Activated B cell treated with CpG ODN at 0.5 μM for 24 hours (primary cell): ENCODE data around the gene C16orf46. TPM values are rescaled to one million over a fixed set of nuclear protein-coding genes. Genes with fewer than 3 reads are reported as not detected.

Experiments used
- ATAC-seq: fragments of 200-7000 bp; cut with Tn5 transposase; one replicate; pipeline ENCODE4 v1.10.0; 2021; ENCODE audit warnings: low read depth, mild to moderate bottlenecking, moderate library complexity
- CTCF ChIA-PET: fragments of 350-600 bp; sonication (Branson Sonifier 250); formaldehyde crosslinking; loops from one replicate; lab custom pipeline; 2021; ENCODE audit warnings: antibody characterized with exemption; lab: Charles Lee
- POLR2A ChIA-PET: fragments of 350-600 bp; sonication (Branson Sonifier 250); formaldehyde crosslinking; loops from one replicate; lab custom pipeline; 2021; ENCODE audit warnings: antibody characterized with exemption; lab: Charles Lee
- DNase-seq: peaks from one replicate; pipeline ENCODE4 v3.0.0; 2022
- H3K27ac Mint-ChIP-seq: one replicate; pipeline ENCODE4 v1.8.0; 2020; ENCODE audit warnings: mixed read lengths
- H3K27me3 Mint-ChIP-seq: one replicate; pipeline ENCODE4 v1.8.0; 2021; ENCODE audit warnings: mixed read lengths
- H3K36me3 Mint-ChIP-seq: one replicate; pipeline ENCODE4 v1.8.0; 2021; ENCODE audit warnings: low read depth, mixed read lengths
- H3K4me1 Mint-ChIP-seq: one replicate; pipeline ENCODE4 v1.8.0; 2021; ENCODE audit warnings: mixed read lengths
- H3K4me3 Mint-ChIP-seq: one replicate; pipeline ENCODE4 v1.8.0; 2020; ENCODE audit warnings: mild to moderate bottlenecking, mixed read lengths
- H3K9me3 Mint-ChIP-seq: one replicate; pipeline ENCODE4 v1.8.0; 2020; ENCODE audit warnings: mixed read lengths
- CTCF ChIP-seq: fragments of 200-600 bp; IDR thresholded peaks from one replicate; pipeline ENCODE4 v1.8.0; 2022; ENCODE audit warnings: antibody characterized with exemption, mild to moderate bottlenecking
- intact Hi-C: fragments of 100-400 bp; cut with micrococcal nuclease; formaldehyde crosslinking; loops from one replicate; pipeline ENCODE4 v1.15.1; 2024
- total RNA-seq: library from RNA; stranded (reverse); gene quantifications from 2 replicates; pipeline ENCODE4 v1.2.3, GENCODE V29; 2022

The C16orf46 gene
- total RNA-seq, 1 donor from 2014 or later, result 0.75 TPM

DNA sequence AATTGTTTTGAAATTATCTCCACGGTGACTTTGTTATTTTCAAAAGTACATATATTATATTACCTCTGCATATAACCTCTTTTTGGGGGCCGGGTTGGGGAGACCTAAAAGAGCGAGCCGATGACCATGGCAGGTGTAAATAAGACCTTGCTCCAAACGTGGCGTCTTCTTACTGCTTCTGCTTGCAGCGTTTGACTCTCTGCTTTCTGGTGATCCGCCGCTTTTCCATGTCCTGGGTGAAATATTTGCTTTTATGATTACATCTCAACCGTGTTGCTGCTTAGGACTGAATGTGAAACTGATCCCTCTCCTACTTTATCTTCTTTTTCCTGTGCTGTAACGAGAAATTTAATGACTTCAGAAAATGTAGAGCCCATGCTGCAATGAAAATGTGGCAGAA lies 23.3 kb downstream of the C16orf46 start:
- TF ChIP-seq CTCF, result no peak
- peaks cover 3% of the 10 kb centered on the region for H3K4me1 Mint-ChIP-seq

DNA sequence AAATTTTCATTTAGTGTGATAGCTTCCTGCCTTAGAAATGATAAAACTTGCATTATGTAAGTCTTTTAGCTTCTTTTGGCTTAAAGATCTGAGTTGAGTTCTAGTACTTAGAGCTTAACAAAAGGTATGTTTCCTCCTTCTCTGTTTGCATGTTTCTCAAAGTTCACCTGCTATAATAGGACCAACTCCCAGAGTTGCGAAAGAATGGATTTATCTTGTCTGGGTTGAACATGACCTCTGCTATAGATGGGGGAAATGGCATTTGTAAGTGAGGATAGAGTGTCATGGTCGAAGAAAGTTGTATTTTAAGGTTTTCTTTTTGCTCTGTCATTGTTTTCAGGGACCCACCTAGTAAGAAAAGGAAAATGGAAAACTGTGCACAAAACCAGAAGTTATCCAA lies 34.2 kb downstream of the C16orf46 start:
- no peak for TF ChIP-seq CTCF
- Mint-ChIP-seq H3K4me3 (no peak overlapping the region), H3K36me3 (peaks cover 58% of the 10 kb centered on the region), H3K9me3 (no peaks in the 10 kb centered on the region), H3K27ac (no peak overlapping the region), H3K27me3 (no peaks in the 10 kb centered on the region), H3K4me1 (peaks cover 8% of the 10 kb centered on the region)
- ChIA-PET CTCF (no interaction called here), POLR2A (no interaction called here)
- DNase-seq (no peak), ATAC-seq (no peak)
- intact Hi-C loops, result no loop called here

More for the DNA sequence above, 23.3 kb downstream of the C16orf46 start:
- no peak overlapping the region for H3K4me3 Mint-ChIP-seq
- ATAC-seq (no peak), DNase-seq (no peak)
- no peak overlapping the region for H3K27ac Mint-ChIP-seq
- H3K27me3 Mint-ChIP-seq, result no peaks in the 10 kb centered on the region
- H3K9me3 Mint-ChIP-seq, result peaks cover 15% of the 10 kb centered on the region
- POLR2A ChIA-PET, result no interaction called here
- intact Hi-C loops, result no loop called here
- H3K36me3 Mint-ChIP-seq, result peaks cover 10% of the 10 kb centered on the region
- CTCF ChIA-PET, result no interaction called here

GRCh38 chr16:81041696-81042095 lies 35.3 kb downstream of the C16orf46 start:
- ATAC-seq, result no peak
- no peak for DNase-seq
- Mint-ChIP-seq H3K27me3 (no peaks in the 10 kb centered on the region), H3K27ac (no peak overlapping the region), H3K36me3 (peaks cover 60% of the 10 kb centered on the region), H3K4me3 (no peak overlapping the region), H3K4me1 (peaks cover 16% of the 10 kb centered on the region), H3K9me3 (no peaks in the 10 kb centered on the region)
- intact Hi-C loops, result no loop called here
- ChIA-PET POLR2A (no interaction called here), CTCF (no interaction called here)
- TF ChIP-seq CTCF, result no peak

GRCh38 chr16:81040842-81041241 lies 36.2 kb downstream of the C16orf46 start:
- no peak for ATAC-seq
- DNase-seq, result no peak
- no peaks in the 10 kb centered on the region for H3K27me3 Mint-ChIP-seq
- no peaks in the 10 kb centered on the region for H3K9me3 Mint-ChIP-seq
- H3K27ac Mint-ChIP-seq, result no peak overlapping the region
- H3K36me3 Mint-ChIP-seq, result peaks cover 60% of the 10 kb centered on the region
- intact Hi-C loops, result no loop called here
- TF ChIP-seq CTCF, result no peak
- peaks cover 19% of the 10 kb centered on the region for H3K4me1 Mint-ChIP-seq
- CTCF ChIA-PET, result no interaction called here
- POLR2A ChIA-PET, result interaction anchor here (0.6 kb wide), 1 partner anchor 460 kb away, joined by 3 read pairs; no protein-coding TSS in a partner anchor
- H3K4me3 Mint-ChIP-seq, result no peak overlapping the region

GRCh38 chr16:81040131-81040530 lies 36.9 kb downstream of the C16orf46 start:
- Mint-ChIP-seq H3K4me3 (no peak overlapping the region), H3K4me1 (peaks cover 22% of the 10 kb centered on the region), H3K27me3 (no peaks in the 10 kb centered on the region), H3K27ac (no peak overlapping the region), H3K9me3 (no peaks in the 10 kb centered on the region), H3K36me3 (peaks cover 55% of the 10 kb centered on the region)
- ATAC-seq (no peak), DNase-seq (no peak)
- no peak for TF ChIP-seq CTCF
- ChIA-PET POLR2A (no interaction called here), CTCF (no interaction called here)
- intact Hi-C loops, result no loop called here
